Activated naive CD4-positive, alpha-beta T cell treated with anti-CD3 and anti-CD28 coated beads, Interleukin-2, amount 10 ng/mL, durations not matched to agents 7 days and 5 days (primary cell): ENCODE results near the gene GATA5.

Experiments used
- CTCF ChIA-PET: fragments of 350-600 bp; sonication (Branson Sonifier 250); formaldehyde crosslinking; loops from one replicate; lab custom pipeline; 2021; ENCODE audit warnings: antibody characterized with exemption; lab: Charles Lee
- DNase-seq: peaks from one replicate; pipeline ENCODE4 v3.0.0-alpha.2; 2020
- H3K27ac Mint-ChIP-seq: one replicate; pipeline ENCODE4 v1.8.0; 2021; ENCODE audit warnings: mild to moderate bottlenecking, moderate library complexity, mixed read lengths
- H3K27me3 Mint-ChIP-seq: one replicate; pipeline ENCODE4 v1.8.0; 2021; ENCODE audit warnings: mild to moderate bottlenecking, mixed read lengths
- H3K36me3 Mint-ChIP-seq: one replicate; pipeline ENCODE4 v1.8.0; 2021; ENCODE audit warnings: mixed read lengths
- H3K4me1 Mint-ChIP-seq: one replicate; pipeline ENCODE4 v1.8.0; 2021; ENCODE audit warnings: mixed read lengths
- H3K4me3 Mint-ChIP-seq: one replicate; pipeline ENCODE4 v1.8.0; 2021; ENCODE audit warnings: mild to moderate bottlenecking, moderate library complexity, mixed read lengths
- H3K9me3 Mint-ChIP-seq: one replicate; pipeline ENCODE4 v1.8.0; 2021; ENCODE audit warnings: mixed read lengths

Gene GATA5

DNA sequence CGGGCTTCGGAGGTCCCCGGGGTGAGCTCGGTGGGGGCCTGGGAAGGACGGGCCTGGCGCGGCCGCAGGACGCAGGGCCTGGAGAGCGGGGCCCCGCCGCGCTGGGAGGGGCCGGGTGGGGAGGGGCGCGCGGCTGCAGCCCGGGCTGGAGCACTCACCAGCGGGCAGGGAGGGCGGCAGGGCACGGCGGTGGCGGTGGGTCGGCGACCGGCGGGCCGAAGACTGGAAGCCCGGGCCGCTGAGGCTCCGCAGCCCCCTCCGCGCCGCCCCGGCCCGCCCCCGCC lies at the start of gene GATA5:
Gene GATA5, minus strand, starts transcription at position 224 of the 284 bp plus-strand sequence. CDS start 474 bp downstream, outside the sequence.
- Mint-ChIP-seq H3K9me3 (no peaks in the 10 kb centered on the region), H3K27me3 (peaks cover 94% of the 10 kb centered on the region), H3K4me3 (no peak within 1 kb of the TSS), H3K4me1 (no peaks in the 10 kb centered on the region), H3K36me3 (no peaks in the 10 kb centered on the region), H3K27ac (peak within 1 kb of the TSS; percentile 42)
- CTCF ChIA-PET = no interaction called here
- DNase-seq = no peak

GRCh38 chr20:62525014-62525413 lies 49.2 kb upstream of the GATA5 start:
- no peak for DNase-seq
- CTCF ChIA-PET = no interaction called here
- H3K36me3 Mint-ChIP-seq = no peaks in the 10 kb centered on the region
- no peak overlapping the region for H3K27ac Mint-ChIP-seq
- no peak overlapping the region for H3K4me3 Mint-ChIP-seq
- H3K4me1 Mint-ChIP-seq = peaks cover 9% of the 10 kb centered on the region
- peaks cover 34% of the 10 kb centered on the region for H3K27me3 Mint-ChIP-seq
- H3K9me3 Mint-ChIP-seq = no peaks in the 10 kb centered on the region

DNA sequence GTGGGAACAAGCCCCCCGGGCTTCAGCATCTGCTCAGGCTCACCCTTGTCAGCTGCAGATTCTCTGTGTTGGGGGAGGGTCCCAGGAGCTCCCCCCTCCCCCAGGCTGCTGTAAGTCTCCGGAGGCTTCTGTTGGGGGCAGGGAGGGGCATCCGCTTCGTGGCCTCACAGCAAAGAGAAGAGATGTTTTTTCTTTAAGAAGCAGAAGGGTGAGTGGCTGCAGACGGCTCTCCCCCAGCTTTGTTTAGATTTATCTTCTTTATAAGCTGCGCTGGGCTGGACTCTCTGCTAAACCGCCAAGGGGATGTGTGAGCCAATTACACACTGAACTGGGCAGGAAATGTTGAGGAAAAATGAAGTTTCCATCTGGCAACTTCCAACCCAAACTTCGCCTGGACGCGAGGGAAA lies 48.7 kb upstream of the GATA5 start:
- Mint-ChIP-seq H3K9me3 (no peaks in the 10 kb centered on the region), H3K4me3 (no peak overlapping the region), H3K4me1 (peaks cover 9% of the 10 kb centered on the region), H3K36me3 (no peaks in the 10 kb centered on the region), H3K27me3 (peaks cover 34% of the 10 kb centered on the region), H3K27ac (no peak overlapping the region)
- CTCF ChIA-PET = no interaction called here
- DNase-seq = no peak

DNA sequence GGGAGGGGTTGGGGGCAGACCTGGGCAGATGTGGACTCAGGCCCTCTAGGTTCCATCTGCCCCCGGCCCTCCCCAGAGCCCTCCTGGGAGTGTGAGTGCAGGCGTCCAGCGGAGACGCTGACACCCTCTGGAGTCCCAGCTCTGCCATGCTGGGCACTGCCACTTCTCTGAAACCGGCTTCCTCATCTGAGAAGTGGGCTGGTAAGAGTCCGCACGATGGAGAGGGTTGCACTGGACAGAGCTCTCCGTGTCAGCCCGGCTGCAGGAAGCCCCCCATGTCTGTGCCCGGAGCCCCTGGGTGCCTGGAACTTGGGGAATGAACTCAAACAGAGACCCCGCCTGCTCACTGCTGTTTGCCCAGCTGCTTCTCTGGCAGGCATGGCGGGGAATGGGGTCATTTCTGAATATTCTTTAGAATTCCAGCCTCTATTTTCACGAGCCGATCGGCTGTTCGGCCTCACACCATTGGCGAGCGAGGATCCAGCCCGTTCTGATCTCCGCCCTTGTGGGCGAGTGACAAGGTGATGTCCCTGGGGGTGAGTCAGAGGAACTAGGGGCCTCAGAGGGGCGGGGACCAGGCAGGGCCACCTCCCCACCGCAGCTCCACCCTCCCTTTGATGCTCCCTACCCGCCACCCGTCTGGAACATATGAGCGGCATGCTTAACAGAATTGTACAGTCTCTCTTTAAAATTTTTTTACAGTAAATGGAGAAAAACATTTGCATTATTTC lies 47.8 kb upstream of the GATA5 start:
- Mint-ChIP-seq H3K9me3 (no peaks in the 10 kb centered on the region), H3K27me3 (peaks cover 34% of the 10 kb centered on the region), H3K4me1 (peaks cover 9% of the 10 kb centered on the region), H3K36me3 (no peaks in the 10 kb centered on the region), H3K27ac (no peak overlapping the region), H3K4me3 (no peak overlapping the region)
- CTCF ChIA-PET = no interaction called here
- DNase-seq = peak; percentile 69

DNA sequence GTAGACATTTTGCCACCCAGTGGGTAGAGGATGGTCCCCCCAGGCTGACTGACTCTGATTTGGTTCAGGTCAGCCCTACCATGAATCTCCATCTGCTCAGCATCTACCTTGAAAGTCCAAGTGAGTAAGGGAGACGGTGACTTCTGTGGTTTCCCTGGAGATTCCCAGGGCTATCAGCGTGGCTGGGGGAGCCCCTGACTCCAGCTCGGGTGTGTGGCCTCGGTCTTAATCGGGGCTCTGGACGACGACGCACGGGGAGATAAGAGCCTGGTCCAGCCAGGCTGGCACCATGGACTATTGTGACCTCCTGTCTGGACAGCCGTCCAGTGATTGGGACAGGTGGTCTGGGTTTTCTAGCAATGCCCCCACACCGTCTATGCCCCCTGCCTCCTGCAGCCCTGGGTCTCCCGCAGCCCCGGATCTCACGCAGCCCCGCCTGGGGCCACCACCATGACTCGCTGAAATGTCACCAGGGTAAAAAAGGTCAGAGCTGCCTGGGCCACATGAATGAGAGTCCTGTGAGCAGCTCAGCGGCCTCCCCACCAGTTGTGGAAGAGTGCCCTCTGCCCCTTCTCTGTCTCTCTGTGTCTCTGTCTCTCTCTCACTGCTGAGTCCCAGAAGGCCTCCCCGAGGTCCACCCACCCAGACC lies 47.1 kb upstream of the GATA5 start:
- CTCF ChIA-PET = no interaction called here
- Mint-ChIP-seq H3K4me1 (peaks cover 9% of the 10 kb centered on the region), H3K4me3 (no peak overlapping the region), H3K36me3 (no peaks in the 10 kb centered on the region), H3K27ac (no peak overlapping the region), H3K27me3 (peaks cover 34% of the 10 kb centered on the region), H3K9me3 (no peaks in the 10 kb centered on the region)
- no peak for DNase-seq

DNA sequence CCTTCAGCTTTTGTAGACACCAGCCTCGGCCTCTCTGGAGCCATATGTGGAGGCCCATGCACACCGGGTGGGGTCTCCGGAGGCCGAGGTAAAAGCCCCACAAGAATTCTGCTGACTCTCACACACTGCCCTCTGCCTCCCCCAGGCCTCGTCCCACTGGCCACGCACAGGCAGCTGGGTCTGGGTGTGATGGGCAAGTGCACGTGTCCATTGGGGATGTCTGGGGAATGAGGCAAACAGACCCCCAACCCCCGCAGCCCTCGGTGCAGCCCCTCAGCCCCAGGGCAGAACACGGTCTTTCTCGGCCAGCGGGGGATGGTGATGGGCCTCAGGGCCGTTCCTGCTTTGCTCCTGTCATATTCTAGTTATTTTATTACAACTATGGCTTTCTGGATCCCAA lies 44.0 kb upstream of the GATA5 start:
- H3K27ac Mint-ChIP-seq = no peak overlapping the region
- no peaks in the 10 kb centered on the region for H3K36me3 Mint-ChIP-seq
- DNase-seq = no peak
- H3K9me3 Mint-ChIP-seq = no peaks in the 10 kb centered on the region
- peaks cover 26% of the 10 kb centered on the region for H3K27me3 Mint-ChIP-seq
- peaks cover 9% of the 10 kb centered on the region for H3K4me1 Mint-ChIP-seq
- no peak overlapping the region for H3K4me3 Mint-ChIP-seq
- CTCF ChIA-PET = no interaction called here

DNA sequence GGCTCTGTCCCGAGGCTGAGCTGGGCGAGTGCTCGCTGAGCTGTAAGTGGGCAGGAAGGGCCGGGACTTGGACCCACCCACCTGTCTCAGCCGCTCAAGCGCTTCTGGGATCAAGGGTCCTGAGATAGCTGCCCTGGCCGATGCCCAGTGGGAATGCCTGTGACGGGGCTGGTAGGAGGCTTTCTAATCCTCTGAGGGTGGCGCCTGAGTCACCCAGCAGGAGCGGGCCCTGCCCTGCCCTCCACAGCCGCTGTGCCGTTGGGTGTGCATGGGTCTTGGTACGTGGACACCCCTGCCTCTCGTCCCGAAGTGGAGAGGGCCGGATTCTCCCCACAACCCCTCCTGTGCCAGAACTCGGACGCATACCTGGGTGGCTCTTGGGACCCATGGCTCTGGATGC lies 43.1 kb upstream of the GATA5 start:
- no peaks in the 10 kb centered on the region for H3K36me3 Mint-ChIP-seq
- H3K4me3 Mint-ChIP-seq = no peak overlapping the region
- no peaks in the 10 kb centered on the region for H3K9me3 Mint-ChIP-seq
- H3K27me3 Mint-ChIP-seq = peaks cover 27% of the 10 kb centered on the region
- CTCF ChIA-PET = no interaction called here
- peaks cover 3% of the 10 kb centered on the region for H3K4me1 Mint-ChIP-seq
- no peak for DNase-seq
- H3K27ac Mint-ChIP-seq = no peak overlapping the region

DNA sequence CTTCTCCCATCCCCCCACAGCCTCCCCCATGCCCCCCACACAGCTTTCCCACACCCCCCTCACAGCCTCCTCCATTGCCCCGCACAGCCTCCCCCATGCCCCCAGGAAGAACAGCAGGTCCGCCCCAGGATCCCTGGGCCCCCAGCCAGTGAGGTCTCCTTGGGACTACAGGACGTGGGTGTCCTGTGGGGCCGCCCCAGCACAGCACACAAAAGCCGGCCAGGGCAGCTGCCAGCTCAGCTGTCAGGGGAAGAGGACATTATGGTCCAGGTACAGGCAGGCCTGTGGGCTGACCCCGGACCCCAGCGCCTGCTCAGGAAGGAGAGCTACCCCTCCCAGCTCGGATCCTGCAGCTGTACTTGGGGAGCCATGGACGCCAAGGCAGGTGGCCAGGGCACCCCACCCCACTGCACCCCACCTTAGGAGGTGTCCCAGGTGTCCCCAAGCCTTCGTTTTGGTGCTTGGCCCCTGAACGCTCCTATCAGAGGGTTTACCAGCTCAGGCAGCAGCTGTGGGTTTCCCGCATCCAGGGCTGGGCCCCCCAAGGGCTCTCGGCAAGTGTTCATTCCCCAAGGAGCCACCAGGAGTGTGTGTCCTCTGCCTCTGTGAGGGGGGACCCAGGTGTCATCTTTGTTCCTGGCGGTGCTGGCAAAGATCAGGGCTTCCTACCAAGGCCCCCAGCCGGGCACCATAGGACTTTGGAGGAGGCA lies 42.3 kb upstream of the GATA5 start:
- H3K4me3 Mint-ChIP-seq = no peak overlapping the region
- H3K27me3 Mint-ChIP-seq = peaks cover 27% of the 10 kb centered on the region
- no peak overlapping the region for H3K27ac Mint-ChIP-seq
- H3K36me3 Mint-ChIP-seq = no peaks in the 10 kb centered on the region
- no peaks in the 10 kb centered on the region for H3K9me3 Mint-ChIP-seq
- H3K4me1 Mint-ChIP-seq = peaks cover 2% of the 10 kb centered on the region
- CTCF ChIA-PET = no interaction called here
- no peak for DNase-seq

- peaks cover 31% of the 10 kb centered on the region for H3K27me3 Mint-ChIP-seq
- CTCF ChIA-PET = no interaction called here
- no peak overlapping the region for H3K27ac Mint-ChIP-seq
- no peak for DNase-seq
- H3K9me3 Mint-ChIP-seq = no peaks in the 10 kb centered on the region
- no peaks in the 10 kb centered on the region for H3K36me3 Mint-ChIP-seq
- H3K4me1 Mint-ChIP-seq = peaks cover 5% of the 10 kb centered on the region
- no peak overlapping the region for H3K4me3 Mint-ChIP-seq
Measured at GRCh38 chr20:62517168-62517567, 41.4 kb upstream of the GATA5 start.

DNA sequence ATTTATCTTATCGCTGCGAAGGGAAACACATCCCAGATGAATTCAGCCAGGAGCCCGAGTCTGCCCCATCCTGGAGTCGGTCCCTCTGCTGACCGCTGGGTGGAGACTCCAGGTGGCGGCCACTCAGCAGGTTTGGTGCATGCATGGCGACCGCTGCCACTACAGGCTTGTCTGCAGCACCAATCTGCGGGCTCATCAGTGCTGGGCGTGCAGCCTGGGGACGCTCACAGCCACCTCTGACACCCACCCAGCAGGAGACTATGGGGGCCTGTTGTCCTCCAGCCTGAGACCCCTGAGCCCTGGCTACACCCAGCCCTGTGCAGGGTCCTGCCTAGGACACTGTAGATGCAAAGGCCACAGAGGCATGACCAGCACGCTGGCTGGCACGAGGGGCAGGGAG lies 40.5 kb upstream of the GATA5 start:
- no peaks in the 10 kb centered on the region for H3K9me3 Mint-ChIP-seq
- H3K4me1 Mint-ChIP-seq = peaks cover 5% of the 10 kb centered on the region
- DNase-seq = no peak
- no peak overlapping the region for H3K4me3 Mint-ChIP-seq
- CTCF ChIA-PET = no interaction called here
- peaks cover 39% of the 10 kb centered on the region for H3K27me3 Mint-ChIP-seq
- no peak overlapping the region for H3K27ac Mint-ChIP-seq
- no peaks in the 10 kb centered on the region for H3K36me3 Mint-ChIP-seq

GRCh38 chr20:62515826-62516225 lies 40.0 kb upstream of the GATA5 start:
- Mint-ChIP-seq H3K36me3 (no peaks in the 10 kb centered on the region), H3K27me3 (peaks cover 42% of the 10 kb centered on the region), H3K27ac (no peak overlapping the region), H3K9me3 (no peaks in the 10 kb centered on the region), H3K4me3 (no peak overlapping the region), H3K4me1 (peaks cover 5% of the 10 kb centered on the region)
- no peak for DNase-seq
- CTCF ChIA-PET = no interaction called here

GRCh38 chr20:62515280-62515679 lies 39.5 kb upstream of the GATA5 start:
- no peak for DNase-seq
- peaks cover 42% of the 10 kb centered on the region for H3K27me3 Mint-ChIP-seq
- no peaks in the 10 kb centered on the region for H3K9me3 Mint-ChIP-seq
- H3K27ac Mint-ChIP-seq = no peak overlapping the region
- H3K36me3 Mint-ChIP-seq = no peaks in the 10 kb centered on the region
- no peak overlapping the region for H3K4me3 Mint-ChIP-seq
- H3K4me1 Mint-ChIP-seq = peaks cover 5% of the 10 kb centered on the region
- CTCF ChIA-PET = no interaction called here

GRCh38 chr20:62513991-62514390 lies 38.2 kb upstream of the GATA5 start:
- Mint-ChIP-seq H3K27me3 (peaks cover 42% of the 10 kb centered on the region), H3K4me1 (peaks cover 5% of the 10 kb centered on the region), H3K9me3 (no peaks in the 10 kb centered on the region), H3K4me3 (no peak overlapping the region), H3K27ac (no peak overlapping the region), H3K36me3 (no peaks in the 10 kb centered on the region)
- CTCF ChIA-PET = interaction anchor here (1.0 kb wide), 1 partner anchor 15 kb away, joined by 3 read pairs; no protein-coding TSS in a partner anchor
- no peak for DNase-seq

- Mint-ChIP-seq H3K4me1 (peaks cover 5% of the 10 kb centered on the region), H3K9me3 (no peaks in the 10 kb centered on the region), H3K4me3 (no peak overlapping the region), H3K27ac (no peak overlapping the region), H3K27me3 (peaks cover 42% of the 10 kb centered on the region), H3K36me3 (no peaks in the 10 kb centered on the region)
- DNase-seq = no peak
- CTCF ChIA-PET = interaction anchor here (1.5 kb wide), 1 partner anchor 13 kb away, joined by 4 read pairs; no protein-coding TSS in a partner anchor
Measured at GRCh38 chr20:62511915-62512610, 36.3 kb upstream of the GATA5 start.
